ENCODE data around the gene CDH24. TPM values are rescaled to one million over a fixed set of nuclear protein-coding genes. Genes with fewer than 3 reads are reported as not detected.
A peak's percentile ranks its signal among the peaks of the same experiment; 100 is the strongest.
"Not testable (repeated sequence)": the region's sequence is repeated elsewhere in the genome, so short reads cannot be mapped to it uniquely, and the experiment has no call there.

Gene CDH24
- polyA plus RNA-seq, 1 donor: 28.7 TPM

- DNase-seq: no peak
These were observed 36.9 kb downstream of the CDH24 start for GRCh38 chr14:23020143-23021128.

GRCh38 chr14:23018107-23018506 is 39.2 kb downstream of the CDH24 start:
- DNase-seq: no peak

GRCh38 chr14:23017091-23017490 is 40.2 kb downstream of the CDH24 start:
- DNase-seq: no peak

GRCh38 chr14:23015618-23016017 is 41.7 kb downstream of the CDH24 start:
- DNase-seq: no peak

GRCh38 chr14:23013749-23014054 is 43.6 kb downstream of the CDH24 start:
- not testable (repeated sequence) for DNase-seq

- no peak for DNase-seq
These were observed 44.1 kb downstream of the CDH24 start for GRCh38 chr14:23013054-23013748.

GRCh38 chr14:23009939-23010726 is 47.2 kb downstream of the CDH24 start, which contains the start of gene C14orf93:
C14orf93 (minus strand) TSS chr14:23010143; CDS start chr14:22999023, 11,120 bp downstream.
- DNase-seq: peak; percentile 73

- no peak for DNase-seq
These were observed 47.8 kb downstream of the CDH24 start for GRCh38 chr14:23009483-23009938.

- no peak for DNase-seq
These were observed 48.5 kb downstream of the CDH24 start for GRCh38 chr14:23008831-23009230.

GRCh38 chr14:23006544-23007419 is 50.5 kb downstream of the CDH24 start:
- peak; percentile 98 for DNase-seq

GRCh38 chr14:23006188-23006534 is 51.2 kb downstream of the CDH24 start:
- DNase-seq: no peak

GRCh38 chr14:23005451-23006187 is 51.7 kb downstream of the CDH24 start:
- no peak for DNase-seq

- DNase-seq: not testable (repeated sequence)
These were observed 53.0 kb downstream of the CDH24 start for GRCh38 chr14:23004274-23004673.

- no peak for DNase-seq
These were observed 54.7 kb downstream of the CDH24 start for GRCh38 chr14:23002592-23002991.

GRCh38 chr14:23000860-23001259 is 56.5 kb downstream of the CDH24 start:
- no peak for DNase-seq

GRCh38 chr14:22998329-22999012 is 58.8 kb downstream of the CDH24 start:
- DNase-seq: no peak

- DNase-seq: no peak
These were observed 59.5 kb downstream of the CDH24 start for GRCh38 chr14:22997676-22998323.
